K562 treated with DMSO at 1 percent for 12 hours (cell line): ENCODE data around the gene ECHDC1. TPM values are rescaled to one million over a fixed set of nuclear protein-coding genes. Genes with fewer than 3 reads are reported as not detected.

Source experiments
- total RNA-seq: library from RNA; unstranded; fragments of 300-600 nt; gene quantifications from 2 replicates; pipeline ENCODE4 v1.2.3, GENCODE V29; 2022; ENCODE audit not compliant: insufficient read depth

Gene ECHDC1
- 18.7 and 40.3 TPM in 2 replicates for total RNA-seq

GRCh38 chr6:127342946-127343808, at the start of gene ECHDC1:
ECHDC1 (minus strand) TSS chr6:127343609; CDS start chr6:127331028, 12,581 bp downstream.

GRCh38 chr6:127266178-127266891, 77.1 kb downstream of the ECHDC1 start, which contains the start of gene RNF146:
RNF146 (plus strand) TSS chr6:127266864; CDS start chr6:127280339, 13,475 bp downstream.

Other genes with a start within 250 kb of the ECHDC1 start
- gene RSPO3, start 224.9 kb downstream of the ECHDC1 start, total RNA-seq = not detected in 2 replicates
- 10.0 and 21.2 TPM in 2 replicates for gene RNF146, start 76.7 kb downstream of the ECHDC1 start, total RNA-seq
- not detected in 2 replicates for gene KIAA0408, start 115.8 kb upstream of the ECHDC1 start, total RNA-seq
- not detected in 2 replicates for gene C6orf58, start 233.6 kb upstream of the ECHDC1 start, total RNA-seq